H1 (cell line): ENCODE results near the gene ADD2. TPM values are rescaled to one million over a fixed set of nuclear protein-coding genes. Genes with fewer than 3 reads are reported as not detected.

ENCODE experiments used
- CTCF ChIA-PET: fragments of 300-600 bp; sonication (Branson Sonifier 250); formaldehyde crosslinking; loops from one replicate; lab custom pipeline; 2021; ENCODE audit not compliant: partially characterized antibody; lab: Charles Lee
- POLR2A ChIA-PET: fragments of 300-600 bp; sonication (Branson Sonifier 250); formaldehyde crosslinking; loops from one replicate; lab custom pipeline; 2021; ENCODE audit warnings: inconsistent platforms; ENCODE audit not compliant: partially characterized antibody; lab: Charles Lee
- DNase-seq, 2 experiments: peaks; one replicate each; pipeline versions ENCODE4 v3.0.0 to v3.0.0-alpha.2; 2010 to 2022; ENCODE audit warnings: low spot score in 2 of 2, low read depth in 1 of 2, mixed read lengths in 1 of 2
- FAIRE-seq: peaks from 2 replicates; lab custom pipeline; 2011; peaks lifted over from hg19 to GRCh38; lab: Jason Lieb, UNC
- H2AFZ ChIP-seq: 2 replicates; pipeline ENCODE4 v1.8.1; 2012; ENCODE audit warnings: low read length, inconsistent platforms
- H2AK5ac ChIP-seq: 2 replicates; pipeline ENCODE4 v1.6.1; 2013; ENCODE audit warnings: low read depth, low read length
- H2BK120ac ChIP-seq: replicated peaks from 2 replicates; pipeline ENCODE3; 2013; ENCODE audit warnings: low read depth, low read length, inconsistent platforms
- H2BK12ac ChIP-seq: 2 replicates; pipeline ENCODE4 v1.6.1; 2013; ENCODE audit warnings: low read depth, low read length
- H2BK15ac ChIP-seq: 2 replicates; pipeline ENCODE4 v1.6.1; 2013; ENCODE audit warnings: low read length
- H2BK20ac ChIP-seq: 2 replicates; pipeline ENCODE4 v1.6.1; 2013; ENCODE audit warnings: low read length
- H2BK5ac ChIP-seq: 2 replicates; pipeline ENCODE4 v1.6.1; 2013; ENCODE audit warnings: low read depth, low read length
- H3K14ac ChIP-seq: 2 replicates; pipeline ENCODE4 v1.6.1; 2013; ENCODE audit warnings: inconsistent platforms; ENCODE audit not compliant: insufficient read length
- H3K18ac ChIP-seq: 2 replicates; pipeline ENCODE4 v1.6.1; 2013; ENCODE audit warnings: low read length; ENCODE audit errors: extremely low read depth
- H3K23ac ChIP-seq: 2 replicates; pipeline ENCODE4 v1.6.1; 2013; ENCODE audit warnings: inconsistent platforms; ENCODE audit not compliant: insufficient read length
- H3K23me2 ChIP-seq: 2 replicates; pipeline ENCODE4 v1.6.1; 2013; ENCODE audit warnings: low read depth, low read length
- H3K27ac ChIP-seq: 2 replicates; pipeline ENCODE4 v1.6.1; 2011; ENCODE audit warnings: low read depth, low read length, inconsistent platforms
- H3K27me3 ChIP-seq, 4 experiments: replicated peaks in 1 of 4; 1 replicate in 1 of 4; 2 replicates in 3 of 4; pipeline versions ENCODE4 v1.6.1 to v1.8.1; 2011 to 2013; ENCODE audit warnings: low read length in 3 of 4, mild to moderate bottlenecking in 3 of 4, inconsistent platforms in 2 of 4, mixed read lengths in 2 of 4, moderate library complexity in 1 of 4; ENCODE audit not compliant: control insufficient read depth in 3 of 4, insufficient read depth in 3 of 4; ENCODE audit errors: extremely low read depth in 1 of 4
- H3K36me3 ChIP-seq, 4 experiments: 2 replicates each; pipeline versions ENCODE4 v1.6.1 to v1.8.1; 2011 to 2013; ENCODE audit warnings: mild to moderate bottlenecking in 4 of 4, low read length in 3 of 4, moderate library complexity in 2 of 4, control low read depth in 1 of 4, inconsistent platforms in 1 of 4; ENCODE audit not compliant: insufficient read depth in 4 of 4, control insufficient read depth in 2 of 4
- H3K4ac ChIP-seq: replicated peaks from 2 replicates; pipeline ENCODE3; 2013; ENCODE audit warnings: low read length, low read depth, mixed read lengths, inconsistent platforms; ENCODE audit not compliant: insufficient read length
- H3K4me1 ChIP-seq, 4 experiments: replicated peaks in 1 of 4; 1 replicate in 1 of 4; 2 replicates in 3 of 4; pipeline versions ENCODE4 v1.6.1 to v1.8.1; 2011 to 2013; ENCODE audit warnings: low read length in 3 of 4, inconsistent platforms in 2 of 4, mixed read lengths in 1 of 4; ENCODE audit not compliant: insufficient read depth in 4 of 4, control insufficient read depth in 3 of 4
- H3K4me2 ChIP-seq, 2 experiments: 2 replicates each; pipeline versions ENCODE4 v1.6.1 to v1.8.1; 2011 to 2013; ENCODE audit warnings: low read depth in 2 of 2, low read length in 2 of 2, control low read depth in 1 of 2, inconsistent platforms in 1 of 2, mild to moderate bottlenecking in 1 of 2; ENCODE audit not compliant: insufficient read depth in 1 of 2
- H3K4me3 ChIP-seq, 4 experiments: fragments of 200-600, 300-600 bp in 1 of 4; sonication (generic), shearing (Covaris generic), sonication (Bioruptor Twin) in 1 of 4; 2 replicates each; pipeline versions ENCODE4 v1.5.1 to v1.8.1; 2011 to 2016; ENCODE audit warnings: low read length in 4 of 4, low read depth in 3 of 4, control low read depth in 2 of 4, inconsistent platforms in 2 of 4, mild to moderate bottlenecking in 2 of 4, mixed read lengths in 1 of 4, moderate library complexity in 1 of 4; ENCODE audit not compliant: insufficient read depth in 2 of 4; ENCODE audit errors: extremely low read depth in 1 of 4
- H3K56ac ChIP-seq: replicated peaks from 2 replicates; pipeline ENCODE3; 2013; ENCODE audit warnings: low read depth, mild to moderate bottlenecking, mixed read lengths, low read length, inconsistent platforms; ENCODE audit not compliant: insufficient read length
- H3K79me1 ChIP-seq: 2 replicates; pipeline ENCODE4 v1.6.1; 2013; ENCODE audit warnings: low read depth, low read length, control low read depth
- H3K79me2 ChIP-seq, 2 experiments: 2 replicates each; pipeline versions ENCODE4 v1.6.1 to v1.8.1; 2012 to 2013; ENCODE audit warnings: low read length in 2 of 2, mild to moderate bottlenecking in 2 of 2, inconsistent platforms in 1 of 2; ENCODE audit not compliant: insufficient read depth in 2 of 2, control insufficient read depth in 1 of 2
- H3K9ac ChIP-seq, 4 experiments: replicated peaks in 1 of 4; 1 replicate in 1 of 4; 2 replicates in 3 of 4; pipeline versions ENCODE4 v1.6.1 to v1.8.1; 2011 to 2013; ENCODE audit warnings: low read depth in 3 of 4, low read length in 3 of 4, control low read depth in 2 of 4, mild to moderate bottlenecking in 2 of 4, moderate library complexity in 2 of 4, inconsistent platforms in 1 of 4; ENCODE audit errors: extremely low read depth in 1 of 4
- H3K9me3 ChIP-seq, 2 experiments: 2 replicates each; pipeline versions ENCODE4 v1.6.1 to v1.8.1; 2012 to 2013; ENCODE audit warnings: mild to moderate bottlenecking in 2 of 2, moderate library complexity in 2 of 2, control low read depth in 1 of 2, inconsistent platforms in 1 of 2, low read depth in 1 of 2, low read length in 1 of 2, mixed read lengths in 1 of 2; ENCODE audit not compliant: insufficient read depth in 2 of 2
- H4K20me1 ChIP-seq, 2 experiments: replicated peaks in 1 of 2; 2 replicates each; pipeline versions ENCODE3 to v1.8.1; 2011 to 2013; ENCODE audit warnings: inconsistent platforms in 2 of 2, low read length in 2 of 2, mild to moderate bottlenecking in 1 of 2; ENCODE audit not compliant: insufficient read depth in 2 of 2, control insufficient read depth in 1 of 2
- H4K5ac ChIP-seq: 2 replicates; pipeline ENCODE4 v1.6.1; 2013; ENCODE audit warnings: low read length, low read depth, mixed read lengths, inconsistent platforms; ENCODE audit not compliant: insufficient read length
- H4K8ac ChIP-seq: 2 replicates; pipeline ENCODE4 v1.8.0; 2013; ENCODE audit warnings: mild to moderate bottlenecking, moderate library complexity, low read length, inconsistent platforms; ENCODE audit not compliant: insufficient read depth; ENCODE audit errors: extremely low read depth
- H4K91ac ChIP-seq: replicated peaks from 2 replicates; pipeline ENCODE3; 2013; ENCODE audit warnings: low read length, mixed read lengths, inconsistent platforms; ENCODE audit not compliant: insufficient read length
- WGBS, 2 experiments: shearing (Covaris generic) in 1 of 2; methylation state at CpG; one replicate each; pipeline versions ENCODE4 v1.1.6 to v1.1.7; 2013 to 2015; ENCODE audit warnings: low lambda C conversion rate in 2 of 2, mixed read lengths in 2 of 2, inconsistent platforms in 1 of 2, low coverage in 1 of 2, missing lambda C conversion rate in 1 of 2; ENCODE audit not compliant: insufficient replicate concordance in 2 of 2, insufficient coverage in 1 of 2, insufficient read length in 1 of 2; ENCODE audit errors: extremely low coverage in 1 of 2, missing lambda C conversion rate in 1 of 2; 5-methylcytosine and 5-hydroxymethylcytosine counted together
- polyA plus RNA-seq, 7 experiments: library from polyadenylated mRNA; depleted of rRNA in 3 of 7; stranded (reverse) in 5 of 7; unstranded in 2 of 7; fragments of >200 nt in 5 of 7; fragments of 200-250 nt in 2 of 7; gene quantifications; 1 replicate in 5 of 7; 2 replicates in 1 of 7; 4 replicates in 1 of 7; pipeline versions ENCODE4 v1.2.1 to v1.2.3, GENCODE V29; 2011 to 2013; ENCODE audit warnings: missing spikeins in 2 of 7, mixed read lengths in 2 of 7
- total RNA-seq: library from RNA; stranded (reverse); fragmentation: NEBNext Ultra II Directional; extraction: Animal tissue kit (Norgen Biotek cat#: 25700); gene quantifications from 2 replicates; pipeline ENCODE4 v1.2.1, GENCODE V29; 2021
- TF ChIP-seq, protein P1 (sequence below): IDR thresholded peaks from 2 replicates; pipeline ENCODE4 v1.6.1; 2012; ENCODE audit warnings: inconsistent platforms

The ADD2 gene
- total and polyA plus RNA-seq, 2 of the 8 experiments (the other 6 are each of a cell fraction or from before 2014, with no cell fraction given) = 58.5 to 170 TPM

DNA sequence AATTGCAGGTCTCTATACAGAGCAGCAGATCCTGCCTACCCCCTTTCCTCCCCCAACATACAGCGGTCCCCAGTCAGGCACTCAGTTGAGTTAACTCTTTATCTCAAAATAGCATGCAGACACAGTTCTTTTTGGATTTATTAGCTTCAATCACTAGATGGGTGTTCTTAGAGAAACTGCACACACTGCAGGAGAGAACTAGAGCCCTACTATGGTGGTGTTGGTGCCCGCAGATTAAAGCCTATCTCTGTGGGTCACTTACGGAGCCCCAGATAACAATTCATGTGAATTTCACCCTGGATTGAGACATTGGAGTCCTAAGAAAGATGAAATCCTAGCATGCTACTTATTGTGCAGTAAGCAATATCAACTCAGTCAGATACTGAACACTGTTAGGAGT lies 11.9 kb downstream of the ADD2 start:
- POLR2A ChIA-PET = interaction anchor here (1.6 kb wide), 2 partner anchors 8 to 12 kb away, joined by 5 to 8 read pairs; partner anchors contain the start of gene ADD2
- Histone ChIP-seq H3K9ac (no peak overlapping the region), H3K36me3 (no peaks in the 10 kb centered on the region), H3K4ac (no peak overlapping the region), H2BK5ac (no peak overlapping the region), H3K4me3 (no peak overlapping the region), H3K9me3 (no peaks in the 10 kb centered on the region), H2BK15ac (no peak overlapping the region), H3K79me1 (peaks cover 13% of the 10 kb centered on the region), H4K20me1 (peaks cover 21 to 35% of the 10 kb centered on the region in 2 experiments), H3K56ac (no peak overlapping the region), H3K23ac (no peak overlapping the region), H3K79me2 (peaks cover 25 to 98% of the 10 kb centered on the region in 2 experiments), H3K18ac (no peak overlapping the region), H2BK12ac (no peak overlapping the region)
- CTCF ChIA-PET = interaction anchor here (0.6 to 2.8 kb wide), 2 partner anchors 70 to 187 kb away, joined by 3 to 9 read pairs; no protein-coding TSS in a partner anchor
- TF ChIP-seq, protein P1, sequence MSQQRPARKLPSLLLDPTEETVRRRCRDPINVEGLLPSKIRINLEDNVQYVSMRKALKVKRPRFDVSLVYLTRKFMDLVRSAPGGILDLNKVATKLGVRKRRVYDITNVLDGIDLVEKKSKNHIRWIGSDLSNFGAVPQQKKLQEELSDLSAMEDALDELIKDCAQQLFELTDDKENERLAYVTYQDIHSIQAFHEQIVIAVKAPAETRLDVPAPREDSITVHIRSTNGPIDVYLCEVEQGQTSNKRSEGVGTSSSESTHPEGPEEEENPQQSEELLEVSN = no peak
- TF ChIP-seq, all 59 proteins: peak for 0
- Histone ChIP-seq H3K27ac (no peak overlapping the region), H3K14ac (no peak overlapping the region), H4K8ac (no peak overlapping the region), H3K27me3 (no peaks in the 10 kb centered on the region), H4K91ac (no peak overlapping the region), H3K23me2 (0 out of 2 replicates have a peak, but pooled peaks cover 2% of the 10 kb centered on the region), H2BK120ac (no peak overlapping the region), H2AFZ (no peak overlapping the region), H3K4me2 (no peak overlapping the region), H4K5ac (no peak overlapping the region), H2BK20ac (no peak overlapping the region), H3K4me1 (peaks cover 0 to 15% (median 6%) of the 10 kb centered on the region in 4 experiments; a peak in 6 of 7 replicates), H2AK5ac (no peak overlapping the region)
- FAIRE-seq = no peak
- whole genome bisulfite sequencing, 2 experiments = 94% methylated on average over 3 of the region's 3 CpGs; no CpG with 5 or more reads in 1 of the 2 experiments
- no peak for DNase-seq
